ENCODE data around the gene EGLN3. TPM values are rescaled to one million over a fixed set of nuclear protein-coding genes. Genes with fewer than 3 reads are reported as not detected.
"Not testable (repeated sequence)": the region's sequence is repeated elsewhere in the genome, so short reads cannot be mapped to it uniquely, and the experiment has no call there.

Gene EGLN3
- total and polyA plus RNA-seq, 10 of the 15 experiments (the other 5 are each of a cell fraction or from before 2014, with no cell fraction given), result 0.42 to 8.1 (median 2.0) TPM

GRCh38 chr14:33963892-33964291 lies 13.0 kb upstream of the EGLN3 start (continued):
- TF ChIP-seq, protein P1, sequence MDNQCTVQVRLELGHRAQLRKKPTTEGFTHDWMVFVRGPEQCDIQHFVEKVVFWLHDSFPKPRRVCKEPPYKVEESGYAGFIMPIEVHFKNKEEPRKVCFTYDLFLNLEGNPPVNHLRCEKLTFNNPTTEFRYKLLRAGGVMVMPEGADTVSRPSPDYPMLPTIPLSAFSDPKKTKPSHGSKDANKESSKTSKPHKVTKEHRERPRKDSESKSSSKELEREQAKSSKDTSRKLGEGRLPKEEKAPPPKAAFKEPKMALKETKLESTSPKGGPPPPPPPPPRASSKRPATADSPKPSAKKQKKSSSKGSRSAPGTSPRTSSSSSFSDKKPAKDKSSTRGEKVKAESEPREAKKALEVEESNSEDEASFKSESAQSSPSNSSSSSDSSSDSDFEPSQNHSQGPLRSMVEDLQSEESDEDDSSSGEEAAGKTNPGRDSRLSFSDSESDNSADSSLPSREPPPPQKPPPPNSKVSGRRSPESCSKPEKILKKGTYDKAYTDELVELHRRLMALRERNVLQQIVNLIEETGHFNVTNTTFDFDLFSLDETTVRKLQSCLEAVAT (IDR thresholded peaks at IDR 0.05), result no peak
- TF ChIP-seq HDAC6 (IDR thresholded peaks at IDR 0.05; ENCODE audit: unreplicated experiment), result no peak
- TF ChIP-seq TAF1 (IDR thresholded peaks at IDR 0.05; ENCODE audit: borderline replicate concordance, low read depth, low read length), result no peak
- TF ChIP-seq, protein P2, sequence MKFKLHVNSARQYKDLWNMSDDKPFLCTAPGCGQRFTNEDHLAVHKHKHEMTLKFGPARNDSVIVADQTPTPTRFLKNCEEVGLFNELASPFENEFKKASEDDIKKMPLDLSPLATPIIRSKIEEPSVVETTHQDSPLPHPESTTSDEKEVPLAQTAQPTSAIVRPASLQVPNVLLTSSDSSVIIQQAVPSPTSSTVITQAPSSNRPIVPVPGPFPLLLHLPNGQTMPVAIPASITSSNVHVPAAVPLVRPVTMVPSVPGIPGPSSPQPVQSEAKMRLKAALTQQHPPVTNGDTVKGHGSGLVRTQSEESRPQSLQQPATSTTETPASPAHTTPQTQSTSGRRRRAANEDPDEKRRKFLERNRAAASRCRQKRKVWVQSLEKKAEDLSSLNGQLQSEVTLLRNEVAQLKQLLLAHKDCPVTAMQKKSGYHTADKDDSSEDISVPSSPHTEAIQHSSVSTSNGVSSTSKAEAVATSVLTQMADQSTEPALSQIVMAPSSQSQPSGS (IDR thresholded peaks at IDR 0.05; ENCODE audit: low read length), result no peak

GRCh38 chr14:33962466-33962865 lies 11.6 kb upstream of the EGLN3 start:
- H3K4me1 ChIP-seq (ENCODE audit: control insufficient read depth, insufficient read depth, low read length); H3K4me2 ChIP-seq (ENCODE audit: control insufficient read depth, insufficient read depth); intact Hi-C loops (cut with micrococcal nuclease; ENCODE audit: unreplicated experiment); H4K20me1 ChIP-seq (ENCODE audit: control insufficient read depth, insufficient read depth); H3K27ac ChIP-seq (ENCODE audit: control insufficient read depth, insufficient read depth); H3K36me3 ChIP-seq (ENCODE audit: control insufficient read depth in 2 of 2, insufficient read depth in 2 of 2, low read length in 1 of 2); H3K27me3 ChIP-seq (replicated peaks in 1 of 2; ENCODE audit: control insufficient read depth in 2 of 2, insufficient read depth in 2 of 2, low read length in 1 of 2); ATAC-seq; BruUV-seq (replicated peaks); H3K79me2 ChIP-seq (ENCODE audit: control insufficient read depth, insufficient read depth, low read length); FAIRE-seq; DNase-seq (ENCODE audit: low read depth, low spot score); H3K9ac ChIP-seq (ENCODE audit: control insufficient read depth, insufficient read depth, low read length); H3K4me3 ChIP-seq; in situ Hi-C loops (cut with MboI); H3K9me3 ChIP-seq (replicated peaks; ENCODE audit: control insufficient read depth, insufficient read depth, low read length): not testable (repeated sequence)
- peak overlapping the region; percentile 25; the same call in 1 of the 2 replicates for H2AFZ ChIP-seq (ENCODE audit: control insufficient read depth, low read depth, low read length)
- POLR2A ChIA-PET, result interaction anchor here (0.6 to 1.7 kb wide), 5 partner anchors 10 to 97 kb away, joined by 3 to 13 read pairs (median 3); no protein-coding TSS in a partner anchor
- CTCF ChIA-PET, result interaction anchor here (0.7 to 2.9 kb wide), 6 partner anchors 11 to 136 kb away, joined by 4 to 10 read pairs (median 6); no protein-coding TSS in a partner anchor
- SMC1A ChIA-PET (ENCODE audit: uncharacterized antibody, unreplicated experiment), result interaction anchor here (0.6 to 3.1 kb wide), 12 partner anchors 9 to 139 kb away, joined by 3 to 15 read pairs (median 6); no protein-coding TSS in a partner anchor
- RAD21 ChIA-PET (ENCODE audit: unreplicated experiment), result interaction anchor here (0.8 to 1.5 kb wide), 7 partner anchors 14 to 136 kb away, joined by 3 to 7 read pairs (median 3); no protein-coding TSS in a partner anchor
- 13% methylated on average over 5 of the region's 5 CpGs for WGBS (ENCODE audit: insufficient coverage, insufficient replicate concordance, low lambda C conversion rate, missing lambda C conversion rate)
- peak; percentile 67; the same call in 1 of the 2 replicates for TF ChIP-seq ZNF217 (IDR thresholded peaks at IDR 0.05)

Data from GM12878 (cell line).